Hippocampal formation (tissue), 2 donors: ENCODE measurements around the gene XAGE3.
"Not testable (repeated sequence)": the region's sequence is repeated elsewhere in the genome, so short reads cannot be mapped to it uniquely, and the experiment has no call there.

ENCODE experiments used
- DNase-seq, 2 donors: peaks; one replicate each; lab custom pipeline; 2025; lab: John Stamatoyannopoulos, UW

Gene XAGE3

DNA sequence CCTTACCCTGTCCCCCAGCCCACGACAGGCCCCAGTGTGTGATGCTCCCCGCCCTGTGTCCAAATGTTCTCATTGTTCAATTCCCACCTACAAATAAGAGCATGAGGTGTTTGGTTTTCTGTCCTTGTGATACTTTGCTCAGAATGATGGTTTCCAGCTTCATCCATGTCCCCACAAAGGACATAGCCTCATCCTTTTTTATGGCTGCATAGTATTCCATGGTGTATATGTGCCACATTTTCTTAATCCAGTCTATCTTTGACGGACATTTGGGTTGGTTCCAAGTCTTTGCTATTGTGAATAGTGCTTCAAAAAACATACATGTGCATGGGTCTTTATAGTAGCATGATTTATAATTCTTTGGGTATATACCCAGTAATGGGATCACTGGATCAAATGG lies 24.3 kb downstream of the XAGE3 start:
- not testable (repeated sequence) for DNase-seq

- no peak for DNase-seq
Observed at GRCh38 chrX:52839137-52839536, 28.7 kb downstream of the XAGE3 start.

- DNase-seq: no peak
Observed at GRCh38 chrX:52830551-52830950, 37.3 kb downstream of the XAGE3 start.

DNA sequence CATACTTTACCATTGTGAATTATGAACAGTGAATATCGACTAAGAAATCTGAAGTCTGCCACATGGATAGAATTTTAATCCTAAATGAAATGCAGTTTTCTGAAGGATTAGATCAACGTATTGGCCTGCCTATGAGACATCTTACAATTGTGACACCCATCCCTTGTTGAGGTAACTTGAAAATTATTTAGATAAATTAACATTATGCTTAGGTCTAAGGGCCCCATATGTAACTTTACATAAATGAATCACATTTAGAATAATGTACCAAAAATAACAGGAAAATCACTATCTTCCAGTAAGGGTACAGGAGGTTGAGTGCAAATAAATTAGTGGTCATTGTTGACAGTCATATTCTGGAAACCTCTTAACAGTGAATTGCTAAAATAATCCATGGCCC lies 43.3 kb downstream of the XAGE3 start:
- no peak for DNase-seq

- DNase-seq: no peak
Observed at GRCh38 chrX:52821079-52821760, 46.7 kb downstream of the XAGE3 start.

- no peak for DNase-seq
Observed at GRCh38 chrX:52819788-52820187, 48.1 kb downstream of the XAGE3 start.
